HepG2 (cell line): ENCODE results near the gene SCN7A. TPM values are rescaled to one million over a fixed set of nuclear protein-coding genes. Genes with fewer than 3 reads are reported as not detected.

ENCODE experiments used
- ATAC-seq: fragments of 200-7000 bp; cut with Tn5 transposase; 3 replicates; pipeline ENCODE4 v1.9.1; 2020; ENCODE audit warnings: mild to moderate bottlenecking, moderate library complexity
- BruUV-seq: library from RNA; stranded (reverse); fragments of 400-500 nt; replicated peaks from 2 replicates; lab custom pipeline; 2021; lab: Mats Ljungman, UMichigan
- CTCF ChIA-PET: fragments of 300-600 bp; formaldehyde crosslinking; extraction: SDS; loops from one replicate; lab custom pipeline; 2021; ENCODE audit warnings: low total read pairs, inconsistent platforms, low intra/inter-chr PET ratio; lab: Yijun Ruan, JAX
- POLR2A ChIA-PET: fragments of 350-600 bp; sonication (Branson Sonifier 250); formaldehyde crosslinking; loops from one replicate; lab custom pipeline; 2020; ENCODE audit warnings: antibody characterized with exemption, inconsistent platforms; lab: Yijun Ruan, JAX
- DNase-seq: peaks from one replicate; pipeline ENCODE4 v3.0.0-alpha.2; 2015; ENCODE audit warnings: low spot score
- FAIRE-seq: peaks from 3 replicates; lab custom pipeline; 2011; peaks lifted over from hg19 to GRCh38; lab: Jason Lieb, UNC
- H2AFZ ChIP-seq: one replicate; pipeline ENCODE4 v1.6.1; 2011; ENCODE audit warnings: low read length, inconsistent platforms
- H3K27ac ChIP-seq: fragments of 300-600 bp; 3 replicates; pipeline ENCODE4 v1.8.0; 2011; ENCODE audit warnings: mixed run types, mild to moderate bottlenecking, mixed read lengths, low read length, inconsistent platforms; ENCODE audit not compliant: insufficient read depth; ENCODE audit errors: extremely low read length
- H3K27me3 ChIP-seq, 2 experiments: fragments of 200-600 bp in 1 of 2; 2 replicates in 1 of 2; 3 replicates in 1 of 2; pipeline versions ENCODE4 v1.6.0 to v1.8.0; 2011; ENCODE audit warnings: low read length in 2 of 2, mild to moderate bottlenecking in 2 of 2, moderate library complexity in 2 of 2, inconsistent platforms in 1 of 2; ENCODE audit not compliant: insufficient read depth in 2 of 2, control insufficient read depth in 1 of 2
- H3K36me3 ChIP-seq, 2 experiments: fragments of 200-600 bp in 1 of 2; replicated peaks in 1 of 2; 2 replicates in 1 of 2; 3 replicates in 1 of 2; pipeline versions ENCODE4 v1.5.1 to v1.8.0; 2011; ENCODE audit warnings: low read length in 2 of 2, inconsistent platforms in 1 of 2; ENCODE audit not compliant: insufficient read depth in 2 of 2, control insufficient read depth in 1 of 2
- H3K4me1 ChIP-seq: 2 replicates; pipeline ENCODE4 v1.5.1; 2012; ENCODE audit warnings: low read length, inconsistent platforms; ENCODE audit not compliant: insufficient read depth
- H3K4me2 ChIP-seq: 2 replicates; pipeline ENCODE4 v1.6.0; 2011; ENCODE audit warnings: low read depth, low read length, inconsistent platforms
- H3K4me3 ChIP-seq, 3 experiments: fragments of 200-600 bp in 1 of 3; sonication (generic), shearing (Covaris generic) in 1 of 3; replicated peaks in 1 of 3; 2 replicates each; pipeline ENCODE4 v1.5.1; 2011 to 2016; ENCODE audit warnings: low read length in 3 of 3, inconsistent platforms in 2 of 3, low read depth in 2 of 3, mild to moderate bottlenecking in 2 of 3, control low read depth in 1 of 3, mixed read lengths in 1 of 3; ENCODE audit not compliant: insufficient read depth in 1 of 3
- H3K79me2 ChIP-seq: one replicate; pipeline ENCODE4 v1.6.1; 2011; ENCODE audit warnings: low read length, inconsistent platforms; ENCODE audit not compliant: insufficient read depth
- H3K9ac ChIP-seq: 2 replicates; pipeline ENCODE4 v1.6.0; 2011; ENCODE audit warnings: mild to moderate bottlenecking, low read depth, low read length, inconsistent platforms; ENCODE audit not compliant: insufficient read depth
- H3K9me3 ChIP-seq: 2 replicates; pipeline ENCODE4 v1.5.1; 2012; ENCODE audit warnings: mild to moderate bottlenecking, low read length
- H4K20me1 ChIP-seq: 2 replicates; pipeline ENCODE4 v1.6.0; 2011; ENCODE audit warnings: inconsistent platforms, mild to moderate bottlenecking, low read length, moderate library complexity; ENCODE audit not compliant: insufficient read depth
- ATF1 ChIP-seq: IDR thresholded peaks from 2 replicates; pipeline ENCODE4 v1.6.1; 2016; ENCODE audit warnings: mild to moderate bottlenecking, control low read depth
- CCDC6 ChIP-seq: sonication (generic); formaldehyde crosslinking; IDR thresholded peaks from 2 replicates; pipeline ENCODE4 v1.8.1; 2022; ENCODE audit warnings: mild to moderate bottlenecking, missing genetic modification reagents, moderate library complexity
- CREM ChIP-seq, 2 experiments: sonication (generic) in 1 of 2; formaldehyde crosslinking in 1 of 2; IDR thresholded peaks; 2 replicates each; pipeline versions ENCODE4 v1.4.0 to v1.6.1; 2016 to 2020; ENCODE audit warnings: antibody characterized with exemption in 1 of 2, mild to moderate bottlenecking in 1 of 2, missing genetic modification reagents in 1 of 2
- CTCF ChIP-seq: sonication (generic); formaldehyde crosslinking; IDR thresholded peaks from 2 replicates; pipeline ENCODE4 v1.5.0; 2020; ENCODE audit warnings: mild to moderate bottlenecking, missing genetic modification reagents, moderate library complexity
- DMAP1 ChIP-seq: IDR thresholded peaks from 2 replicates; pipeline ENCODE4 v1.6.1; 2016
- FIP1L1 ChIP-seq: fragments of 200-400 bp; formaldehyde crosslinking; IDR thresholded peaks from 2 replicates; pipeline ENCODE4 v1.6.1; 2018; ENCODE audit warnings: low read depth, mild to moderate bottlenecking, low read length, moderate library complexity, borderline replicate concordance; ENCODE audit not compliant: insufficient read depth
- KLF11 ChIP-seq: IDR thresholded peaks from 2 replicates; pipeline ENCODE4 v1.6.1; 2016; ENCODE audit warnings: missing compliant biosample characterization
- KLF15 ChIP-seq: sonication (generic); formaldehyde crosslinking; IDR thresholded peaks from 2 replicates; pipeline ENCODE4 v1.8.1; 2023; ENCODE audit warnings: borderline replicate concordance, mild to moderate bottlenecking, inconsistent platforms, missing genetic modification reagents, mixed read lengths
- MIXL1 ChIP-seq: IDR thresholded peaks from 2 replicates; pipeline ENCODE4 v1.6.1; 2016
- NR2F6 ChIP-seq, 2 experiments: IDR thresholded peaks; 2 replicates each; pipeline ENCODE4 v1.6.1; 2016; ENCODE audit warnings: antibody characterized with exemption in 1 of 2, mild to moderate bottlenecking in 1 of 2
- PBX2 ChIP-seq: IDR thresholded peaks from 2 replicates; pipeline ENCODE4 v1.6.1; 2016; ENCODE audit warnings: control low read depth
- RAD21 ChIP-seq: fragments of 450-650 bp; formaldehyde crosslinking; IDR thresholded peaks from 2 replicates; pipeline ENCODE4 v1.5.0; 2020; ENCODE audit warnings: mild to moderate bottlenecking
- SETDB1 ChIP-seq: sonication (generic); formaldehyde crosslinking; IDR thresholded peaks from 2 replicates; pipeline ENCODE4 v1.5.1; 2020; ENCODE audit warnings: missing genetic modification reagents, mild to moderate bottlenecking, borderline replicate concordance
- SMC3 ChIP-seq: IDR thresholded peaks from 2 replicates; pipeline ENCODE4 v1.6.1; 2011; ENCODE audit warnings: low read length, improper control_type of control experiment
- TFAP4 ChIP-seq: sonication (generic); IDR thresholded peaks from 2 replicates; pipeline ENCODE4 v1.6.1; 2016; ENCODE audit warnings: low read depth, borderline replicate concordance
- TMF1 ChIP-seq: sonication (generic); formaldehyde crosslinking; IDR thresholded peaks from 2 replicates; pipeline ENCODE4 v1.8.1; 2022; ENCODE audit warnings: low read depth, missing genetic modification reagents
- XBP1 ChIP-seq: sonication (generic); formaldehyde crosslinking; IDR thresholded peaks from 2 replicates; pipeline ENCODE4 v1.5.0; 2020; ENCODE audit warnings: missing genetic modification reagents
- ZFAT ChIP-seq: sonication (generic); formaldehyde crosslinking; conservative IDR thresholded peaks from 2 replicates; pipeline ENCODE4 v1.8.1; 2023; ENCODE audit warnings: missing genetic modification reagents, inconsistent platforms
- ZNF564 ChIP-seq: sonication (generic); formaldehyde crosslinking; IDR thresholded peaks from 2 replicates; pipeline ENCODE4 v1.8.1; 2023; ENCODE audit warnings: mild to moderate bottlenecking, missing genetic modification reagents
- ZNF691 ChIP-seq: sonication (generic); formaldehyde crosslinking; IDR thresholded peaks from 2 replicates; pipeline ENCODE4 v1.4.0; 2020; ENCODE audit warnings: missing genetic modification reagents, low read depth, mild to moderate bottlenecking, borderline replicate concordance
- ZNF816 ChIP-seq: sonication (generic); formaldehyde crosslinking; IDR thresholded peaks from 2 replicates; pipeline ENCODE4 v1.8.0; 2022; ENCODE audit warnings: missing genetic modification reagents, mild to moderate bottlenecking, borderline replicate concordance
- ZNF883 ChIP-seq: sonication (generic); formaldehyde crosslinking; IDR thresholded peaks from 2 replicates; pipeline ENCODE4 v1.5.1; 2020; ENCODE audit warnings: mild to moderate bottlenecking, missing genetic modification reagents; ENCODE audit errors: not compliant biosample characterization
- WGBS: methylation state at CpG from one replicate; pipeline ENCODE4 v1.1.6; 2017; ENCODE audit warnings: low lambda C conversion rate; 5-methylcytosine and 5-hydroxymethylcytosine counted together
- in situ Hi-C: cut with HindIII; loops from 2 replicates; pipeline ENCODE4 v1.10.0; 2017; ENCODE audit warnings: low pct_unique_long_range_greater_than_20kb; ENCODE audit not compliant: extremely low pct_ligation_motif_present
- intact Hi-C: fragments of 100-400 bp; cut with micrococcal nuclease; formaldehyde crosslinking; loops from one replicate; pipeline ENCODE4 v1.10.0; 2022; ENCODE audit not compliant: unreplicated experiment
- polyA plus RNA-seq, 8 experiments: library from polyadenylated mRNA; depleted of rRNA in 3 of 8; stranded (reverse) in 7 of 8; unstranded in 1 of 8; fragments of >200 nt; fragmentation: Illumina TruSeq in 4 of 8; extraction: Trizol in 4 of 8; gene quantifications; 2 replicates each; pipeline versions ENCODE4 v1.2.1 to v1.2.3, GENCODE V29; 2011 to 2016; ENCODE audit warnings: low read depth in 4 of 8, missing spikeins in 1 of 8, mixed read lengths in 1 of 8; ENCODE audit not compliant: insufficient read depth in 1 of 8
- total RNA-seq, 5 experiments: library from RNA; depleted of rRNA; stranded (reverse); fragments of >200 nt; fragmentation: Illumina TruSeq; extraction: Trizol; gene quantifications; 2 replicates each; pipeline ENCODE4 v1.2.3, GENCODE V29; 2016; ENCODE audit warnings: low read depth in 1 of 5

The SCN7A gene
- total and polyA plus RNA-seq, 2 of the 13 experiments (the other 11 are each of a cell fraction or from before 2014, with no cell fraction given) = 0.01 TPM; not detected in 1

- Histone ChIP-seq H3K4me3 (peak overlapping the region in 2 of 3 experiments; percentile 19 to 26; a peak in 2 of 6 replicates), H2AFZ (no peak overlapping the region), H3K4me2 (peak overlapping the region; percentile 70), H3K9me3 (no peaks in the 10 kb centered on the region), H3K27me3 (no peaks in the 10 kb centered on the region), H4K20me1 (no peaks in the 10 kb centered on the region), H3K36me3 (no peaks in the 10 kb centered on the region), H3K4me1 (peaks cover 30% of the 10 kb centered on the region), H3K79me2 (no peaks in the 10 kb centered on the region), H3K27ac (no peak overlapping the region), H3K9ac (no peak overlapping the region)
- FAIRE-seq (no peak), ATAC-seq (peak; percentile 87), DNase-seq (peak; percentile 60)
- WGBS = 13% methylated on average over 2 of the region's 2 CpGs
- intact Hi-C loops (loop anchor here (1.0 to 5.0 kb wide), 6 partner anchors 42 to 1017 kb away; partner anchors contain the start of genes SCN9A and TTC21B), in situ Hi-C loops (loop anchor here (5.0 kb wide), 1 partner anchor 467 kb away; the partner anchor contains the start of gene TTC21B)
- no TSS peak for BruUV-seq
- ChIA-PET POLR2A (interaction anchor here (0.9 kb wide), 1 partner anchor 8 kb away, joined by 4 read pairs; no protein-coding TSS in a partner anchor), CTCF (interaction anchor here (0.7 to 2.4 kb wide), 3 partner anchors 59 to 465 kb away, joined by 3 to 19 read pairs (median 5); partner anchors contain the start of gene TTC21B)
- TF ChIP-seq XBP1 (CRISPR knock-in tag) (no peak), CCDC6 (no peak), KLF11 (CRISPR knock-in tag) (no peak), SMC3 (peak; percentile 59), CTCF (CRISPR knock-in tag) (peak; percentile 78), ZNF883 (CRISPR knock-in tag) (no peak), ZNF691 (CRISPR knock-in tag) (no peak), TMF1 (CRISPR knock-in tag) (no peak), RAD21 (CRISPR knock-in tag) (peak; percentile 59; the same call in 1 of the 2 replicates), ZNF564 (no peak), NR2F6 (IDR thresholded peaks at IDR 0.05) (no peak), NR2F6 (CRISPR knock-in tag; IDR thresholded peaks at IDR 0.05) (no peak), DMAP1 (no peak), CREM (IDR thresholded peaks at IDR 0.05) (0 out of 2 replicates have a peak, but pooled peaks have one; percentile 10), CREM (CRISPR knock-in tag; IDR thresholded peaks at IDR 0.05) (no peak), MIXL1 (CRISPR knock-in tag) (peak; percentile 52; the same call in 1 of the 2 replicates), FIP1L1 (no peak), SETDB1 (CRISPR knock-in tag) (no peak), PBX2 (CRISPR knock-in tag) (no peak), ZNF816 (CRISPR knock-in tag) (no peak), ATF1 (CRISPR knock-in tag) (no peak), TFAP4 (no peak), KLF15 (CRISPR knock-in tag) (no peak), ZFAT (CRISPR knock-in tag) (no peak)
Measured at GRCh38 chr2:166419616-166419934, 74.5 kb downstream of the SCN7A start.
